GM19372 (cell line): ENCODE results near the gene CEBPZ.

Source experiments
- ATAC-seq: cut with Tn5 transposase; IDR thresholded peaks from one replicate; pipeline ENCODE4 v1.9.1; 2021; ENCODE audit warnings: mild to moderate bottlenecking, low read depth, moderate library complexity; ENCODE audit not compliant: unreplicated experiment

Gene CEBPZ, protein sequence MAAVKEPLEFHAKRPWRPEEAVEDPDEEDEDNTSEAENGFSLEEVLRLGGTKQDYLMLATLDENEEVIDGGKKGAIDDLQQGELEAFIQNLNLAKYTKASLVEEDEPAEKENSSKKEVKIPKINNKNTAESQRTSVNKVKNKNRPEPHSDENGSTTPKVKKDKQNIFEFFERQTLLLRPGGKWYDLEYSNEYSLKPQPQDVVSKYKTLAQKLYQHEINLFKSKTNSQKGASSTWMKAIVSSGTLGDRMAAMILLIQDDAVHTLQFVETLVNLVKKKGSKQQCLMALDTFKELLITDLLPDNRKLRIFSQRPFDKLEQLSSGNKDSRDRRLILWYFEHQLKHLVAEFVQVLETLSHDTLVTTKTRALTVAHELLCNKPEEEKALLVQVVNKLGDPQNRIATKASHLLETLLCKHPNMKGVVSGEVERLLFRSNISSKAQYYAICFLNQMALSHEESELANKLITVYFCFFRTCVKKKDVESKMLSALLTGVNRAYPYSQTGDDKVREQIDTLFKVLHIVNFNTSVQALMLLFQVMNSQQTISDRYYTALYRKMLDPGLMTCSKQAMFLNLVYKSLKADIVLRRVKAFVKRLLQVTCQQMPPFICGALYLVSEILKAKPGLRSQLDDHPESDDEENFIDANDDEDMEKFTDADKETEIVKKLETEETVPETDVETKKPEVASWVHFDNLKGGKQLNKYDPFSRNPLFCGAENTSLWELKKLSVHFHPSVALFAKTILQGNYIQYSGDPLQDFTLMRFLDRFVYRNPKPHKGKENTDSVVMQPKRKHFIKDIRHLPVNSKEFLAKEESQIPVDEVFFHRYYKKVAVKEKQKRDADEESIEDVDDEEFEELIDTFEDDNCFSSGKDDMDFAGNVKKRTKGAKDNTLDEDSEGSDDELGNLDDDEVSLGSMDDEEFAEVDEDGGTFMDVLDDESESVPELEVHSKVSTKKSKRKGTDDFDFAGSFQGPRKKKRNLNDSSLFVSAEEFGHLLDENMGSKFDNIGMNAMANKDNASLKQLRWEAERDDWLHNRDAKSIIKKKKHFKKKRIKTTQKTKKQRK

GRCh38 chr2:37231241-37232130 is at the start of gene CEBPZ, which contains the start of gene NDUFAF7:
Gene CEBPZ (minus strand): TSS chr2:37231596. CDS start chr2:37231567, 29 bp downstream.
Gene NDUFAF7 (plus strand): TSS chr2:37231658. CDS start chr2:37231706, 48 bp downstream.
- peak; percentile 90 for ATAC-seq

- ATAC-seq = no peak
These were observed 44.9 kb upstream of the CEBPZ start for GRCh38 chr2:37276291-37276690.

GRCh38 chr2:37274359-37274965 is 43.1 kb upstream of the CEBPZ start:
- ATAC-seq = no peak

- no peak for ATAC-seq
These were observed 40.1 kb upstream of the CEBPZ start for GRCh38 chr2:37271376-37272067.

- ATAC-seq = no peak
These were observed 36.7 kb upstream of the CEBPZ start for GRCh38 chr2:37268111-37268510.

DNA sequence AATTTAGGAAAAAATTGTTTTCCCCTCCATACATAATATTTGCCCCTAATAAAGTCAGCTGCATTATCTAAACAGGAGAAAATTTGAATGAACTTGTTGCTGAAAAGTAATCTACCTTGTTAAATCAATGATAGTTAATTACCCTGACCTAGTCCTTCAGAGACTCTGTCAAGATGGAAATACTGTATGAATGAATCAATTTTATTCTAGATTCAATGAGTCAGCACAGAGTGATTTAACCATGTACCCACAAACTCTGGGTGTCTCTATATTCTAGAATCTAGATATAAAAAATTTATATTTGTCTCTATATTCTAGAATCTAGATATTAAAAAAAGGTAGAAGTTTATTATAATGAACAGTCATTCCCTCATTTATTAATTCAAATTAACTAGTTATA is 36.3 kb upstream of the CEBPZ start:
- no peak for ATAC-seq

DNA sequence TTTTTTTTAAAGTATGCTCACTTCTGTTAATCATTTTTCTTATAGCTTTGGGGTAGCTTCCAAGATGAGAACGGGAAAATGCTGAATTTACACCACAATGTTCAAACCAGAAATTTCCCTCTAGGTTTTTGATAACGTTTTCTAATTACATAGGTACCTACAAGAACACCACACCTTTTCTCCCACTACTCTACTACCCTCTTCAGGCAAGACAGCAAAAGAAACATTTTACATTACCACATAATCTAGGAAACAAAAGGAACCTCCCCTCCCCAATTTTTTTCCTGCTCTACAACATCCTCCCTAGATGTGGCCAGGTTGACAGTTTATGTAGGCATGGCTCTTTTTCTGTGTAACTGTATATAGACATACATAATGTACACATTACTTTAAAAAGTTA is 32.4 kb upstream of the CEBPZ start:
- no peak for ATAC-seq

DNA sequence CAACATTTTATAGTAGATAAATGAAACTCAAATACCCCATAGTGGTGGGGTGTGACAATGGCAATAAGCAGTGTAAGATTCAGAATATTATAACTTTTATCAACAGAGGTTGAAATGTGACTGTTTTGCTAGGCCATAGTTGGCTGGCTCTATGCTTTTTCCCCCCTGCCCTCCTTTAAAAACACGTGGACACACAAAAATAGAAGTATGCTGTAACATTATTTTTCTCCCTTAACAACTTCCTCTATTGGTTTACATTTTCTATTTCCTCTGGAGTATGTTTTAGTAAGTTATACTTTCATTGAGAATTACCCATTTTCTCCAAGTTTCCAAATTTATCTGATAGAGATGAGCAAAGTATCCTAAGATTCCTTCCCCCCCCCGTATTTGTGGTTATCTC is 31.1 kb upstream of the CEBPZ start:
- ATAC-seq = no peak

DNA sequence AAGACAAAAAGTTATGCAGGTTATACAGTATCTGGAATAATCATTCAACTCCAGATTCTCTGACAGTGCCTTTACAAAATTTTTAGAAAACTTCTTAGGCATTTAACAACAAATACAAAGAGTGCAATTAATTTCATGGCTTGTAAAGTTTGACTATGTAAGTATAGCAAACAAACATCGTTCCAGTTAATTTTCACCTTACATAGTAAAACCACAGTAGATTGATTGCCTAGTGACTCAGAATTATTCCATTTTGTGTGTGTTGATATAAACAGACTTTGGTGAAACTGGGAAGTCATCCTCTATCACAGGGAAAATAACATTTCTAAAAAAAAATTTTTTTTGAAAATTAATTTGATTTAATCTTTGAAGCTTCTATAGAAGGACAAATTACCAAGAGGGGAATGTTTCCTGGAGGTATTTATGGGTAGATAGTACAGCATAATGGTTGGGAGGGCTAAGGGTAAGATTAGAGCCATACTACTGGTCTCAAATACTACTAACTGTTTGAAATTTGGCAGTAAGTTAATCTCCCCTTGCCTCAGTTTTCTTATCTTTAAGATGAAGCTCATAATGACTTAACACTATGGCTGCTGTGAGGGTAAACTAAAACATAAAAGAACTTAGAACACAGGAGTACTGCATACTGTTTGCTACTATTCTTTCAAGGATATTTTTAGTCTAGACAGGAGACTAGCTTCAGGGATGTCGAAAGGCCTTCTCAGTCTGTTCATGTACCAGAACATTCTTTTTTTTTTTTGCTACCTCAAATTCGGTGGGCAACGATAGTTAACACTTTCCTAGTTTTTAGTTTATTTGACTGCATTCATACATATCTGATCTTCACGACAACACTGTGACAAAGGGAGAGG is 19.7 kb upstream of the CEBPZ start:
- ATAC-seq = no peak

- no peak for ATAC-seq
These were observed 14.8 kb upstream of the CEBPZ start for GRCh38 chr2:37246205-37246604.

GRCh38 chr2:37244755-37245154 is 13.4 kb upstream of the CEBPZ start:
- no peak for ATAC-seq

DNA sequence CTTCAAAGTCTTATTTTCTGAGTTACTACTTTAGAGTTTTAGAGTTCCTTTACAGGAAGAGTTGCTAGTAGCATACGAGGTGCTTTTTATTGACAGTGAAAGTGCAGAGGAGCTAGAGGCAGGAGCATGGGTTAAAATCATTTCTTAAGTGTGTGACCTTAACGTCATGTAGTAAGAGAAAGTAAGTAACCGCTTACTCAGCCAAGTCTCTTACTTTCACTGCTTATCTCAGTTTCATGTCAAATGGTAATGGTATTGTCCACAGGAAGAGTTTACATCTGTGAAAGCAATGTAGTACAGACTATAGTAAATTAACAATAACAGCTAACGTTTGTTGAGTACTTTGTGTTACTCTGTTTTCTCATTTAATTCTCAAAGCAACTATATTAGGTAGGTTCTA is 12.6 kb upstream of the CEBPZ start:
- no peak for ATAC-seq

DNA sequence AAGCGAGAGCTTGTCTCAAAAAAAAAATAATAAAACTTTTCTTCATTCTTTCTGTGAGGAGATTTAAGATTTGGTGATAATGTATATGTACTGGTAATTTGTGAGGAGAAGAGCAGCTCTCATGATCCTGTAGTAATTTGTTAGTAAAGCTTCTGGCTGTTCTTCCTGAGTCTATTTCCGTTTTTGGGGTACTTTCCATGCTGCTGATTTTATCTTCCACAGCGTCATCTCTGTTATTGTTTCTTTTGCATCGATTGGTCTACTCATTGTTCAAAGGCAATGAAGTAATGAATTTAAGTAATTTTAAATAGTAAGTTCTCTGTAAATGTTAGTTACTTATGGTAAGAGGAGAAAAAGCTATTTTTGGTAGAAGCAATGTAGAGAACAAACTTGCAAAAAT is 12.0 kb upstream of the CEBPZ start:
- no peak for ATAC-seq

DNA sequence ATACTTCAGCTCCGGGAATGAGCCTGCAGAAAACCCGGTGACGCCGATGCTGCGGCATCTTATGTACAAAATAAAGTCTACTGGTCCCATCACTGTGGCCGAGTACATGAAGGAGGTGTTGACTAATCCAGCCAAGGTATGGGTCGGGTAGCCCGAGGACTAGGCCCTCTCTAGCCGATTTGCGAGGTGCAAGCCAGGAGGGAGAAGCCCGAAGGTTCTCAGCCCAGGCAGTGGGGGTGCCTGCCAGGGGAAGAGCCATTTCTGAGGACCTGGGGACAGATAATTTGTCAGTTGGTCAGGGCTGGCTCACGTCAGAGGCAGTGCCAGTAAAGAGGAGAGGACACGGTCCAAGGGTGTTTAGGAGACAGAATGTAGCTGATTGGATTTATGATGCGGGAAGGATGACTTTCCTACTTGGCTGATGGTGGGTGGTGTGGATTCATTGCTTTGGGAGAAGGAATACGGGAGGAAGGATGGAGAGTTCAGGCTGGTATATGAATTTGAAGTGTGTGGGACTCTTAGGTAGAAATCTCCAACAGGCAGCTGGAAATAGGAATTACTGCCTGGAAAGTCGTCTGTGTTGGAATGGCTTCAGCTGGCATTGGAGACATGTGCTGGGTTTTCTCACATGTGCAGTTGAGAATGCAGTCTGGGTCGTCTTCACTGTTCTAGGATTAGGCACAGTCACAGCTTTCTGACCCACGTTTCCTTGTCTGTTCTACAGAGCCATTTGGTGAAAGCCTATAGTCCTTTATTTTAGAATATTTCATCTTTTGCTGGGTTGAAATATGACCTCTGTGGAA is 936 bp upstream of the CEBPZ start:
- no peak for ATAC-seq

DNA sequence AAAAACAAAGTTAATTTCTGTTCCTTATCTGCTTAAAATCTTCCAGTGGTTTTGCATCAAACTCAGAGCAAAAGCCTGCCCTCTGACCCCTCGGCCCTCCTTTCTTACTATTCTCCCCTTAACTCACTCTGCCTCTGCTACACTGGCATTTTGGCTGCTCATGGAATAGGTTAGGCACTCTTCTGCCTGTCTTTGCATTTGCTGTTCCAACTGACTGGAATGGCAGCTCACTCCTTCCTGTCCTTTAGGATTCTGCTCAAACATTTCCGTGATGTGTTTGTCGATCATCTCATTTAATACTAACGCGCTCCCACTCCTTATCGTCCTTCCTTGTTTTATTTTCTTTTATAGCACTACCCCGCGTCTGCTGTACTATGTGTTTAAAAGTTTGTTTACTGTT is 815 bp downstream of the CEBPZ start:
- ATAC-seq = no peak

GRCh38 chr2:37228788-37229187 is 2.6 kb downstream of the CEBPZ start:
- no peak for ATAC-seq

- no peak for ATAC-seq
These were observed 4.5 kb downstream of the CEBPZ start for GRCh38 chr2:37226863-37227262.
